Measurements from ENCODE around the gene SEC24B. TPM values are rescaled to one million over a fixed set of nuclear protein-coding genes. Genes with fewer than 3 reads are reported as not detected.
A peak's percentile ranks its signal among the peaks of the same experiment; 100 is the strongest.

The SEC24B gene
- total and polyA plus RNA-seq, 2 donors (not counting 3 experiments of a cell fraction or from before 2014, with no cell fraction given): 35.9 to 46.2 TPM

MicroRNA genes within 50 kb of the gene (microRNA counts, 767-probe panel; counts per million panel counts)
- microRNA hsa-miR-576-3p: 723 counts per million, percentile 96 among the panel's probes with 10 or more counts
- 723 counts per million, percentile 96 among the panel's probes with 10 or more counts for microRNA hsa-miR-576-5p

Small RNA genes lying within 50 kb of the gene (microRNA-seq; reads per million reads assigned to microRNA genes)
- 12.3 reads per million, percentile 28 among the genes with 10 or more reads in this experiment for gene MIR576 (ENCODE audit: borderline number of aligned reads, borderline replicate concordance)

Small RNA genes lying within 50 kb of the gene (small RNA-seq; reads per million reads assigned to genes)
- gene MIR576 (ENCODE audit: insufficient read depth, insufficient read length, low read depth, low replicate concordance) (not detected), gene RN7SL55P (ENCODE audit: insufficient read depth, insufficient read length, low read depth, low replicate concordance) (not detected)

Other genes with a start within 250 kb of the SEC24B start
- gene COL25A1, start 131.2 kb upstream of the SEC24B start, total RNA-seq: 3.5 and 3.9 TPM in 2 replicates
- gene COL25A1, start 131.2 kb upstream of the SEC24B start, polyA plus RNA-seq: 0.03 and 0.21 TPM in 2 replicates
- 32.5 and 35.2 TPM in 2 replicates for gene MCUB, start 126.4 kb downstream of the SEC24B start, total RNA-seq
- gene MCUB, start 126.4 kb downstream of the SEC24B start, polyA plus RNA-seq: 48.1 and 53.8 TPM in 2 replicates